Measurements from ENCODE around the gene RBCK1.
"Not testable (repeated sequence)": the region's sequence is repeated elsewhere in the genome, so short reads cannot be mapped to it uniquely, and the experiment has no call there.

- TF ChIP-seq POLR2AphosphoS5 (IDR thresholded peaks at IDR 0.05; ENCODE audit: borderline replicate concordance, low read depth, low read length); EZH2 (IDR thresholded peaks at IDR 0.05): not testable (repeated sequence)
Measured at GRCh38 chr20:377578-377977, 30.5 kb upstream of the RBCK1 start.

Data from SK-N-MC (cell line).